ENCODE data around the gene KRT39.
"Not testable (repeated sequence)": the region's sequence is repeated elsewhere in the genome, so short reads cannot be mapped to it uniquely, and the experiment has no call there.

Gene KRT39

GRCh38 chr17:40936976-40937375, 29.8 kb downstream of the KRT39 start:
- no peak for DNase-seq

DNA sequence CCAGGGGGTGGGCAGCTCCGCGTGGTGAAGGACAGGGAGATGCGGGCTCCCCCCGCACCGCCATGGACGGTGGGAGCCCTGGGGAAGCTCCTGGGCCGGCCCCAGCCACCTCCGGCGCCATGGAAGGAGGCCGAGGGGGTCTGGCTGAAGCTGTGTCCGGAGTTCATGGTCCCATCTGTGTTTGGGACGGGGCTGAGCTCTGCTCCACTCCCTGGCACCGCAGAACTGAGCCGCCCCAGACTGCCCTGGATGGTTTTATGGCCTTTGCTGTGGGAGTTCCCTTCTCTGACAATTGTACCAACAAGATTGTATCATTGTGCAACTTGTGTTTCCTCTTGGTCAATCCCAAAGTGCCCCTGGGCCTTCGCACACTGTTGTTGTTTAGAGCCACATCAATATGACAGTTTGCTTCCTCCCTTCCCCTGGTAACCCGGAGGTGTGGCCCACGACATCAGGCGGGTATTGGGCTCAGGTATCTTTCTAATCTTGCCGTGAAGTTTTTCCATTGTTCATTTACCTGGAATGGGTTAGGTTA, 30.2 kb downstream of the KRT39 start:
- no peak for DNase-seq

GRCh38 chr17:40935624-40936023, 31.1 kb downstream of the KRT39 start:
- DNase-seq: no peak

DNA sequence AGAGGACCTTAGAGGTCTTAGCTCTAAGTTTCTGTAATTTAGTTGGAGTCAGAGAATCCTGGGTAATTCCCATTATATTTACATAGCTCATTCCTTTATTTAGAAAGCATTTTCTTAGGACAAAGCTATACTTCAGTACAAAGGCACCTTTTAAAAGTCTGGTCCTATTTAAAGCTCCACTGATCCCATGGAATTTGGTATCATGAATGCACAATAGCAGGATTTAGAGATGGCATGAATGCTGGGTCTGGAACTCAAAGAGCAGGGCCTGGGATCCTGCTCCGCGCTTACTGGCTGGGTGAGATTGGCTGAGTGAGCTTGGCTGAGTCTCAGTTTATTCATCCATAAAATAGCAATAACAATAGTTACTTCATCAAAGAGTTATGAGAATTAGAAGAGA, 34.1 kb downstream of the KRT39 start:
- no peak for DNase-seq

DNA sequence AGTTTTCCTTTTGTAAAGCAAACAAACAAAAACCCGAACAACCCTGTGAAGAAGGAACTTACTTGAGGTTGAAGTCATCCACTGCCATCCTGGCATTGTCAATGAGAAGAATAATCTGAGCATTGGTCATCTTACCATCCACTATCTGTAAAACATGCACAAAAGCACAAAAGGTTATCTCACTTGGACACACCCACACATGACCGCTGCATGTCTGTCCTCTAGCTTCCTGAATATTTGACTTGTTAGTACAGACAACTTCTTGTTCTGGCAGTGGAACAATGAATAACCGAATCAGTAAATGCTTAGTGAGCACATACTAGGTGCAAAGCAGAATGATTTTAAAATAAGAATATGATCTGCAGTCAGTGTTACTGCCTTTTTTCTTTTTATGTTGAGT, 35.4 kb downstream of the KRT39 start:
- DNase-seq: no peak

DNA sequence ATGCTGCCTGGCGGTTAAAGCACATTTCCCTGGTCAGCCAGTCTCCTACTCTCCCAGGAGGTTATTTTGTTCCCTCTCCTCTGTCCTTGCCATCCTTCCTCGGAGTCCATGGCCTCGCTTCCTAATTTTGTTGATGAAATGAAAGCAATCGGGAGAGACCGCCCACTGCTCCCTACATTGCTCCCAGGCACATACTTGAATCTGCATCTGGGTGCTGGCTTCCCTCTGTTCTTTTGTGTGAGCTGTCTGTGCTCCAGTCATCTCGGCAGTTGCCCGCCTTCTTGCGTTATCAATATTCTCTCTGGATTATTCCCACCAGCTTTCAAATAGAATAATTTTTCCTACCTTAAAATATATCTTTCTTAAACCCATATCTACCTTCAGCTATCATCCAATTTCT, 40.4 kb downstream of the KRT39 start:
- no peak for DNase-seq

DNA sequence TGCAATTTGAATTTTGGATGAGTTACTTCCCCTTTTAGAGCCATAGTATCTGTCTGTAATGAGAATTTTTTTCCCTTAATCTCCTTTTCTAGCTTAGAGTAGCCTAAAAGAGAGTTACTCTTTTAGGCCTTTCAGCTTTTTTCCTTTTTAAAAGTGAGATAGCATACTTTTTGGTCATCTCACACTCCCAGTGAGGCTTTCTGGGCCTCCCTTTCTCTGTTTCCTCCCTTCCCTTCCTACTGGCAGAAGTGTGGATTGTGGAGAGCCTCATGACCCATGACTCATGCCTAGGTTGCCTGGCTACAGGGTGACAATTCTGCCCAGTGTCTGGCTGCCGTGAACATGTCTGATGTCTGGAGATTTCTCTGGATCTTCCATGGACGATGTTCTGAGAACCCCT, 44.5 kb downstream of the KRT39 start:
- no peak for DNase-seq

GRCh38 chr17:40921026-40921425, 45.7 kb downstream of the KRT39 start:
- no peak for DNase-seq

- DNase-seq: not testable (repeated sequence)
Observed at GRCh38 chr17:40917116-40917515, 49.6 kb downstream of the KRT39 start.

DNA sequence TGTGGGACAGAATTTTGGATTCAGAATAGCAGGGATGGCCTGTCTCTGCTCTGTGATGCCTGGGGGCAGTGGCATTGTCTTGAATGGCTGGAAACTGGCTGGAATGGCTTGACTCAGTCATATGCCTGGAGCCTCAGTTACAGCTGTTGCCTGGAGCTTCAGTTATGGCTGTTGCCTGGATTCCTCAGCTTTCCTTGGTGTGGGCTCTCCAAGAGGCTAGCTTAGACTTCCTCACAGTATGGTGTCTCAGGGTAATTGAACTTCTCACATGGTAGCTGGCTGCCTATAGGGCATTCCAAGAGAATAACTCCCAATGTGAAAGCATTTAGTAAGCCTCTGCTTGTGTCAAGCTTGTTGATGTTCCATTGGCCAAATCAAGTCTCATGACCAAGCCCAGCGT, 50.4 kb downstream of the KRT39 start:
- no peak for DNase-seq

DNA sequence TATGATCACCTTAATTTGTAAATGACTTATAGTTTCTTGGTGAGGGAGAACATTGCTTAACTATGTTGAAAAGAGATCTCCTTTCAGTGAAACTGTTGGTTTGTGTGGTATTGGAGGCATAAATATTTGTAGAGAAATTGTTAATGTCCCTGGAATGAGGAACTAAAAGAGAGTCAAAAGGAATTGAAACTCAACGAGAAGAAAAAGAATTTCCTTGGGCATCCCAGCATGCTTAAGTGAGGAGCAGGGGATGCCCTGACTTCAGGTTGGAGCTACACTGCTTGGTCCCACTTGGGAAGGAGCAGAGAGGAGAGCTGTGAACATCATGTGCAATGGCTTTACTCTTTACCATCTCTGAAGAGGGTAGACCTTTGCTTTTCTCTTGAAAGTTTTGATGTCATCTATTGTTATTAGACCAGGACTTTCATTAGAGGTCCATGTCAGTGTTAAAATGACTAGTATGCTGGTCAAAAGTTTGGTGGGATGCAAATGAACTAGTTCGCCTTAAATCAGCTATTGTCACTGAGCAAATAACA, 51.0 kb downstream of the KRT39 start:
- no peak for DNase-seq

- no peak for DNase-seq
Observed at GRCh38 chr17:40915199-40915661, 51.5 kb downstream of the KRT39 start.

GRCh38 chr17:40914075-40914855, 52.5 kb downstream of the KRT39 start:
- DNase-seq: no peak

DNA sequence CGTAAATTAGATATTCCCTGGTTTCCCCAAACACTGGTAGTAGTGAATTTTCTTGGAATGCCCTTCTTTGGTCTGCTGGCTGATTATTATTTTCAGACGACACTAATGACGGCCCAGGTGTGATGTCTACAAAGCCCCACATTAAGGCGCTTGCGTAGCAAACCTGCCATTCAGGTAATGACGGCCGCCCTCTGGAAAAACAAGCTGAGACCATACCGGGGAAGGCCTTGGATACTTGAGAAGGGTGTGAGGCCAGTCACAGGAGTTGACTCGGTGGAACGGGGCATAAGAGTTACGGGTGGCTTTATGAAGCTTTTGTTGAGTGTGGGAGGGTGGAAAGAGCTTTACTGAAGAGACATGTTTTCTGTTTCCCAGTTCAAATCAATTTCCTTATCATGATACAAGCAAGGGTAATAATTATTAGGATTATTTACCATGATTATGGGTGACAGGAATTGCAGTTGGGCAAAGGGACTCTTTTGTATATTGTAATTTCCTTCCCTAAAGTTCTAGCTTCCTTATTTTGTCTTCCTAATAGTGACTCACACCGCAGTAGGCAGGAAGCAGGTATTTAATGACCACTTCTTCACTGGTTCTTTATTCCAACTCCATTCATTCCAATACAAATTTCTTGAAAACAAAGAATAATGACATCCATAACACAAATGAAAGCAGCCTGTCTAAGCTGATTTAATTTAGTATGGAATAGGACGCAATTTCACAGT, 54.1 kb downstream of the KRT39 start:
- DNase-seq: no peak

GRCh38 chr17:40910441-40910841, 56.3 kb downstream of the KRT39 start:
- no peak for DNase-seq

DNA sequence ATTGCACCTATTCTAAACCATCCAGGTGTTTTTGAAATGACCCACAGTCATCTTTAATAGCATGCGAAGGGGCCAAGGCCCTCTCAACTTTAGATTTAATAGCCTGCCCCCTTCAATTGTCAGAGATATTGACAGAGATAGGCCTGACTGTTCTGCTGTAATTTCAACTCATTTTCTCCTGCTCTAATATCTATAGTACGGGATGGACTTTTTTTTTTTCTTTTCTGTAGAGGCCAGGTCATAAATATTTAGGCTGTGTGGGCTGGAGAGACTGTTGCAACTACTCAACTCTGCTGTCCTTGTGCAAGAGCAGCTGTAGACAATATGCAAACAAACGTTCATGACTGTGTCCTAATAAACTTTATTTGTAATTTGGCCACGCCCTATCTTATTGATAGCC, 57.0 kb downstream of the KRT39 start:
- DNase-seq: no peak

DNA sequence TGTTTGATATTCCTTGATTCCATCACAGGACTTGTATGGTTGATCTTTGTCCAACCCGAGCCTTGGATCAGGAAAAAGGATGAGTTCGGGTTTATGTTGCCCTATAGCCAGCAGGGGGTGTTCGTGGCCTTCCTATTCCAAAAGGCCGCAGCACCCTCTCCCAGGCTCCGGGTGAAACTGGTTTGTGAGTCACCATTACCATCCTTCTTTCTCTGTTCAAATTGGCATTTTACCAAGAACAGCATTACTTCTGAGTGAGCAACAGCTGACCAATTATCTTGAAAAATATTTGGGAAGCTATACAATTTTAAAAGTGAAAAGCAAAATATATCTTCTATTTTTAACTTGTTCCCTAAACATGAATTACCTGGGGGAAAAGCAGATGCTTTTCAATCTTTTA, 57.4 kb downstream of the KRT39 start:
- DNase-seq: peak; percentile 77

Data from NCI-H510A (cell line).